GM23248 (cell line): ENCODE data around the gene MMP14.

Experiments used
- EZH2 ChIP-seq: fragments of 200-600 bp; sonication (generic); IDR thresholded peaks from 2 replicates; pipeline ENCODE4 v1.6.1; 2018; ENCODE audit warnings: antibody characterized with exemption, mild to moderate bottlenecking; ENCODE audit not compliant: insufficient read depth, poor library complexity, severe bottlenecking
- EZH2phosphoT487 ChIP-seq: fragments of 200-600 bp; sonication (generic); IDR thresholded peaks from 2 replicates; pipeline ENCODE4 v1.6.1; 2018; ENCODE audit warnings: antibody characterized with exemption, moderate library complexity, mild to moderate bottlenecking, low read depth; ENCODE audit not compliant: insufficient read depth

DNA sequence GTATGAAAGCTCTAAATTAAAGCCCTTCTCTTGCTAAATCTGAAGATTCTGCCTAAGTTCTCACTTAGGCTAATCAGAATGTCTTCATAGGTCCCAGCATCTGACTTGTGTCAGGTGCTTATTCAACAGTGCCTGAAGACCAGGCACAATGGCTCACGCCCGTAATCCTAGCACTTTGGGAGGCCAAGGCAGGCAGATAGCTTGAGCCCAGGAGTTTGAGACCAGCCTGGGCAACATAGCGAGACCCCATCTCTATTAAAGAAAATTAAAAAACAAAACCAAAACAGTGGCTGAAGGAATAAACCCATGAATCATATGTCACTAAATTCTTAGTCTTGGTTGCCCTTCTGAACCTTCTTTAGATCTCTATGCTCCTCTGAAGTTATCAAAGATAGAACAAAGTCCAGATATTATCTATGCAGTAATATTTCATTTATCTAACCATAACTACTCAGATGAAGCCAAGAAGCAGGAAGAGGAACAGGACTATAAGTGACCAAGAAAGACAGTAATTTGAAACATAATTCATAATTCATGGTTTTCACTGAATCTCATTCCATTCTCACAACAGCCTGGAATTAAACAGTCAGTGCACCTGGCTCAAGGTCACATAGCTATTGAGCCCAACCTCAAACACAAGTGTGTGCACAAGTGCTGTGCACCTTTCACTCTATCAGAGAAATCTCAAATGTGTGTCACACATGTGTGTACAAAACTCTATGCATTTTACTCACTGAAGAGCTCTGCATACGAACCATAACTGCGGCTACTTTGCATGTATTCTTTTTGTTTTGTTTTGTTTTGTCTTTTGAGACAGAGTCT lies 27.8 kb upstream of the MMP14 start:
- TF ChIP-seq EZH2, result no peak
- TF ChIP-seq EZH2phosphoT487, result no peak
